Tibial nerve (tissue), 4 donors: ENCODE measurements around the gene CDK5RAP1. TPM values are rescaled to one million over a fixed set of nuclear protein-coding genes. Genes with fewer than 3 reads are reported as not detected.

Source experiments
- DNase-seq, 2 donors: peaks; one replicate each; pipeline ENCODE4 v3.0.0-alpha.2; 2019; ENCODE audit warnings: low spot score in 2 of 2
- H3K27ac ChIP-seq, 4 donors: fragments of 200-600 bp; sonication (generic) in 3 of 4; one replicate each; pipeline ENCODE4 v1.5.1; 2017 to 2019; ENCODE audit warnings: mild to moderate bottlenecking in 1 of 4
- H3K27me3 ChIP-seq, 2 donors: fragments of 200-600 bp; sonication (generic) in 1 of 2; one replicate each; pipeline versions ENCODE4 v1.5.1 to v1.6.0; 2017 to 2019
- H3K36me3 ChIP-seq, 3 donors: fragments of 200-600 bp; sonication (generic); one replicate each; pipeline ENCODE4 v1.5.1; 2018 to 2019
- H3K4me1 ChIP-seq, 4 donors: fragments of 200-600 bp; sonication (generic) in 3 of 4; one replicate each; pipeline ENCODE4 v1.5.1; 2017 to 2019
- H3K4me3 ChIP-seq, 4 donors: fragments of 200-600 bp; sonication (generic) in 3 of 4; one replicate each; pipeline ENCODE4 v1.5.1; 2017 to 2019; ENCODE audit warnings: mild to moderate bottlenecking in 1 of 4, moderate library complexity in 1 of 4
- H3K9me3 ChIP-seq, 4 donors: fragments of 200-600 bp; sonication (generic) in 3 of 4; one replicate each; pipeline ENCODE4 v1.5.1; 2017 to 2019
- EP300 ChIP-seq, 2 donors: sonication (generic); formaldehyde crosslinking; IDR thresholded peaks; one replicate each; pipeline ENCODE4 v1.6.1; 2017; ENCODE audit warnings: antibody characterized with exemption in 2 of 2, mild to moderate bottlenecking in 1 of 2
- POLR2A ChIP-seq, 2 donors: fragments of 450-650 bp; IDR thresholded peaks; one replicate each; pipeline ENCODE4 v1.6.1; 2017; ENCODE audit warnings: antibody characterized with exemption in 2 of 2, mild to moderate bottlenecking in 2 of 2, moderate library complexity in 2 of 2
- WGBS, 2 donors: methylation state at CpG; one replicate each; pipeline ENCODE4 v1.1.5; 2018; 5-methylcytosine and 5-hydroxymethylcytosine counted together
- total RNA-seq, 4 donors: library from RNA; depleted of rRNA; stranded (reverse); fragments of >200 nt; gene quantifications; one replicate each; pipeline ENCODE4 v1.1.0, GENCODE V29; 2016
- TF ChIP-seq, protein P1 (sequence below), 5 experiments: fragments of 200-600 bp in 3 of 5; fragments of 450-650 bp in 2 of 5; sonication (generic) in 3 of 5; IDR thresholded peaks; one replicate each; pipeline ENCODE4 v1.5.1; 2016 to 2019; ENCODE audit warnings: antibody characterized with exemption in 5 of 5, mild to moderate bottlenecking in 3 of 5, moderate library complexity in 2 of 5

The CDK5RAP1 gene
- total RNA-seq, 4 donors from 2014 or later = 29.5 to 36.7 (median 32.7) TPM

DNA sequence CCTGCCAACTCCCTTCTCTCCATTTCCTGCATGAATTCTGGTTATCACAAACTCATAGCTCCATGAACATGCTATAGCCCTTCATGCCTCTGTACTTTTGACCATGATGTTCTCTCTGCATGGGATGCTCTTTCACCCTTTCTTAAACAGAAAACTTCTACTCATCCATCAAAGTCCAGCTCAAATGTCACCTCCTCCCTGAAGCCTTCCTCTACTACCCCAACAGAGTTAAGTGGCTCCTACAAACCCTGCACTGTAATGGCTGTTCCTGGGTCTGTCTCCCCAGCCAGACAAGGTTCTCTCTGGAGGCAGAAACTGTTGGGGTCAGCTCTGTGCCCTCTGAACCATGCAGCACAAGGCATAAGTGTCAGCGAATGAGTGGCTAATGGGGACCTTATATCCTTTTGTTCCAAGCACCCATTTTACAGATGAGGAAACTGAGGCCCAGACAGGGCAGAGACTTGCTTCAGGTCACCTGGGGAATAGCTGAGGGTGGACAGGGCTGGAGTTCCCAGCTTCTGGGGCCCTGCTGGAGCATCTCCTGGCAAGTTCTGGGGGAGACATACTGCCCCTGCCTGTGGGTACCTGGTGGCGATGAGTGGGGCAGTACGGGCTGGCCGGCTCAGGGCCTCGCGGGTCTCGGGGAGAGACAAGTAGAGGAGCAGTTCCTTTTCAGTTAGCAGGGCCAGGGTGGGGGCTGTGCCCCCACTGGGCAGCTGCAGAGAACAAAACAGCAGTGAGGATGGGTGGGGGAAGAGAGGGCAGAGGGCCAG is 10.6 kb upstream of the CDK5RAP1 start:
- Histone ChIP-seq H3K4me1 (peaks cover 0 to 7% (median 0%) of the 10 kb centered on the region in 4 donors), H3K27me3 (no peaks in the 10 kb centered on the region), H3K9me3 (no peaks in the 10 kb centered on the region), H3K27ac (no peak overlapping the region), H3K4me3 (no peak overlapping the region), H3K36me3 (peaks cover 0 to 65% (median 10%) of the 10 kb centered on the region in 3 donors)
- TF ChIP-seq EP300 (IDR thresholded peaks at IDR 0.05) (no peak), POLR2A (IDR thresholded peaks at IDR 0.05) (no peak)
- TF ChIP-seq, protein P1, sequence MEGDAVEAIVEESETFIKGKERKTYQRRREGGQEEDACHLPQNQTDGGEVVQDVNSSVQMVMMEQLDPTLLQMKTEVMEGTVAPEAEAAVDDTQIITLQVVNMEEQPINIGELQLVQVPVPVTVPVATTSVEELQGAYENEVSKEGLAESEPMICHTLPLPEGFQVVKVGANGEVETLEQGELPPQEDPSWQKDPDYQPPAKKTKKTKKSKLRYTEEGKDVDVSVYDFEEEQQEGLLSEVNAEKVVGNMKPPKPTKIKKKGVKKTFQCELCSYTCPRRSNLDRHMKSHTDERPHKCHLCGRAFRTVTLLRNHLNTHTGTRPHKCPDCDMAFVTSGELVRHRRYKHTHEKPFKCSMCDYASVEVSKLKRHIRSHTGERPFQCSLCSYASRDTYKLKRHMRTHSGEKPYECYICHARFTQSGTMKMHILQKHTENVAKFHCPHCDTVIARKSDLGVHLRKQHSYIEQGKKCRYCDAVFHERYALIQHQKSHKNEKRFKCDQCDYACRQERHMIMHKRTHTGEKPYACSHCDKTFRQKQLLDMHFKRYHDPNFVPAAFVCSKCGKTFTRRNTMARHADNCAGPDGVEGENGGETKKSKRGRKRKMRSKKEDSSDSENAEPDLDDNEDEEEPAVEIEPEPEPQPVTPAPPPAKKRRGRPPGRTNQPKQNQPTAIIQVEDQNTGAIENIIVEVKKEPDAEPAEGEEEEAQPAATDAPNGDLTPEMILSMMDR (IDR thresholded peaks at IDR 0.05) = no peak
- no peak for DNase-seq
- 88 to 92% methylated on average over 7 of the region's 7 CpGs for WGBS, 2 donors

DNA sequence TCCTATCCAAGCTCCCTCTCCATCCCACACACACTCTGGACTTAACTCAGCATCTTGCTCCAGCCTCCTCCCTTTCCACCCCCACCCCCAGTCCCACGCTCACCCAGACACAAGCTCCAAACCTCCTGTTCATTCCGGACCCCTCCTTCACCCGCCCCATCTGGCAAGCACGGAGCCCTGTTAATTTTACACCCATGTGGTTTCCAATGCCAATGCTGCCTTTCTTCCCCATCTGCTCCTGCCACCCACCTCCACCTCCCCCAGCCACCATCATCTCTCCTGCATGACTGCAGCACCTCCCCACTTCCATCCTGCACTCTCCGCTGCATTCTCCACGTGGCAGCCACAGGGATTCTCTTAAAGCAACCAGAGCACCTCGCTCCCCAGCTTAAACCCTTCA is 9.9 kb upstream of the CDK5RAP1 start:
- 69 to 79% methylated on average over 7 of the region's 7 CpGs for WGBS, 2 donors

DNA sequence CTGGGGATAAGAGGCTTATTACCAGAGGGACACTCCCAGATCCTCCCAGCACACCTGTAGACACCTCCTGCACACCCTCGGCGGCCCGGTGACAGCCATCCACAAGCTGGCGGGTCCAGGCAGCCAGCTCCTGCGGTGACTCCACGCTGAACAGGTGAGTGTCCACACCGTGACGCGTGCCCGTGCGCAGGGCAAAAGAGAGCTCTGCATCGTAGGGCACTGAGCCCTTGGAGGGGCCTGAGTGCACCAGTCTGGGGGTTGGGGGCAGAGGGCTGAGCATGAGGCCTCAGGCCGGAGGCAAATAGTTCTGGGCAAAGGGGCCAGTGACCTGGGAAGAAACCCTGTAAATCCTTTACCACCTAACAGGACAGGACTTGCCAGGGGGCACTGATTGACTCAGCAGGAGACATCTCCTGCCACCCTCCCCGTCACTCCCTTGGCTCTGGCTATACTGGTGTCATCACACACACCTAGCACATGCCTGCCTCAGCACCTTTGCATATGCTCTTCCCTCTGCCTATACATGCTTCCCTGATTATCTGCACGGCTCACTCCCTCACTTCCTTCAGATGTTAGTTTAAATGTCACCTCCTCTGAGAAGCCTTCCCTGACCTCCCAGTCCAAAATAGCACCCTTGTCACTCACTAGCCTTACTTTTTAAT is 8.9 kb upstream of the CDK5RAP1 start:
- Histone ChIP-seq H3K36me3 (peaks cover 0 to 76% (median 10%) of the 10 kb centered on the region in 3 donors), H3K4me3 (no peak overlapping the region)
- no peak for DNase-seq

More for the DNA sequence above, 9.9 kb upstream of the CDK5RAP1 start:
- Histone ChIP-seq H3K36me3 (peaks cover 0 to 71% (median 10%) of the 10 kb centered on the region in 3 donors), H3K27me3 (no peaks in the 10 kb centered on the region), H3K27ac (no peak overlapping the region), H3K9me3 (no peaks in the 10 kb centered on the region), H3K4me3 (no peak overlapping the region), H3K4me1 (peaks cover 0 to 7% (median 0%) of the 10 kb centered on the region in 4 donors)
- TF ChIP-seq POLR2A (IDR thresholded peaks at IDR 0.05) = no peak
- no peak for TF ChIP-seq EP300 (IDR thresholded peaks at IDR 0.05)
- TF ChIP-seq, protein P1 (IDR thresholded peaks at IDR 0.05) = no peak
- no peak for DNase-seq

DNA sequence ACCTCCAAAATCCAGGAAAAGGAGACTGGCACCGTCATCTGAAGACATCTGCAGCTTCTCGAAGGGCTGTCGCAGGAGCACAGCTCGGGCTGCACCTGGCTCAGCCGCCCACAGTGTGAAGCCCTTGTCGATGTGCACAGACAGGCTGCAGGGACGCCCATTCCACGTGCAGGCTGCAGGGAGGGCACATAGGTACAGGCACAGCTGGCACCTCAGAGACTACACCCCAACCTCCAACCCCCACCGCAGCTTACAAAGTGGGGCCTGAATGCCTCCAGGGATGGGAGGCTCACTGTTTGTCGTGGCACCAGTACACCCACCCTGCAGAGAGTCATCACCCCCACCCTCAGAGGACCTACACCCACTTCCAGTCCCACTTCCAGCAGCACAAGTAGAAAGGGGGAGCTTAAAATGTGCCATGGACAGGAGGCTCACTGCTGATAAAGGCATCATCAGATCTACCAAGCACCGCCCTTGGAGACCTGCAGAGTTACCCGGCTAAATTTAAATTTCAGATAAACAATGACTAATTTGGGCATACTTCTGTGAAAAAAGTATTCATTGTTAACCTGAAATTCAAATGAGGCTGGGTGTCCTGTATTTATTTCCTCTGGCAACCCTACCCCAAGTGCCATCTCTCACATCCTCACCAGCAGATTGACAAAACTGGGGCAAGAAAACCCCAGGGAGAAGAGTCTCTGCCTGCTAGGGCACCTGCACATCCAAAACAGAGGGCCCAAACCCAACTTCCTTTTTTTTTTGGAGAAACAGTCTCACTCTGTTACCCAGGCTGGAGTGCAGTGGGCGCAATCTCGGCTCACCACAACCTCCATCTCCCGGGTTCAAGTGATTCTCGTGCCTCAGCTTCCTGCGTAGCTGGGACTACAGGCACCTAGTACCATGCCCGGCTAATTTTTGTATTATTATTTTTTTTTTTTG is 7.7 kb upstream of the CDK5RAP1 start:
- Histone ChIP-seq H3K36me3 (peaks cover 0 to 71% (median 10%) of the 10 kb centered on the region in 3 donors), H3K9me3 (no peaks in the 10 kb centered on the region), H3K4me1 (no peaks in the 10 kb centered on the region), H3K27me3 (no peaks in the 10 kb centered on the region), H3K27ac (no peak overlapping the region), H3K4me3 (no peak overlapping the region)
- 83 to 87% methylated on average over 10 to 17 of the region's 18 CpGs for WGBS, 2 donors
- DNase-seq = no peak
- TF ChIP-seq, protein P1 (IDR thresholded peaks at IDR 0.05) = no peak
- TF ChIP-seq POLR2A (IDR thresholded peaks at IDR 0.05) (no peak), EP300 (IDR thresholded peaks at IDR 0.05) (no peak)

More for the DNA sequence above, 8.9 kb upstream of the CDK5RAP1 start:
- Histone ChIP-seq H3K27me3 (no peaks in the 10 kb centered on the region), H3K27ac (no peak overlapping the region), H3K9me3 (no peaks in the 10 kb centered on the region), H3K4me1 (no peaks in the 10 kb centered on the region)
- WGBS, 2 donors = 92 to 95% methylated on average over 15 of the region's 15 CpGs
- TF ChIP-seq EP300 (IDR thresholded peaks at IDR 0.05) = no peak
- TF ChIP-seq, protein P1 (IDR thresholded peaks at IDR 0.05) = no peak
- no peak for TF ChIP-seq POLR2A (IDR thresholded peaks at IDR 0.05)
